A673 (cell line): ENCODE results near the gene SGCB. TPM values are rescaled to one million over a fixed set of nuclear protein-coding genes. Genes with fewer than 3 reads are reported as not detected.

ENCODE experiments used
- BruUV-seq: library from RNA; stranded (reverse); fragments of 400-500 nt; replicated peaks from 2 replicates; lab custom pipeline; 2021; lab: Mats Ljungman, UMichigan
- CTCF ChIA-PET: fragments of 300-600 bp; sonication (Branson Sonifier 250); formaldehyde crosslinking; loops from one replicate; lab custom pipeline; 2022; ENCODE audit warnings: antibody characterized with exemption; lab: Charles Lee
- POLR2A ChIA-PET: fragments of 300-600 bp; sonication (Branson Sonifier 250); formaldehyde crosslinking; loops from one replicate; lab custom pipeline; 2022; ENCODE audit warnings: antibody characterized with exemption; ENCODE audit not compliant: low non-redundant PET; lab: Charles Lee
- DNase-seq: peaks from one replicate; pipeline ENCODE4 v3.0.0-alpha.2; 2015; ENCODE audit warnings: low spot score
- H3K27ac ChIP-seq: fragments of 200-600 bp; sonication (generic); 2 replicates; pipeline ENCODE4 v1.5.1; 2016; ENCODE audit warnings: mixed run types, low read depth, mild to moderate bottlenecking, mixed read lengths, antibody characterized with exemption, low read length; ENCODE audit not compliant: poor library complexity, severe bottlenecking
- H3K27me3 ChIP-seq: fragments of 200-600 bp; sonication (generic); replicated peaks from 2 replicates; pipeline ENCODE4 v1.6.1; 2017; ENCODE audit warnings: mixed run types, low read depth, mild to moderate bottlenecking, mixed read lengths, antibody characterized with exemption, low read length; ENCODE audit not compliant: insufficient read depth, poor library complexity
- H3K36me3 ChIP-seq: fragments of 200-600 bp; sonication (generic); 2 replicates; pipeline ENCODE4 v1.6.1; 2016; ENCODE audit warnings: mixed run types, mild to moderate bottlenecking, mixed read lengths, antibody characterized with exemption, low read length; ENCODE audit not compliant: insufficient read depth, poor library complexity, severe bottlenecking
- H3K4me1 ChIP-seq: fragments of 200-600 bp; sonication (generic); 2 replicates; pipeline ENCODE4 v1.6.1; 2017; ENCODE audit warnings: mixed run types, mild to moderate bottlenecking, mixed read lengths, antibody characterized with exemption, low read length; ENCODE audit not compliant: insufficient read depth, poor library complexity, severe bottlenecking
- H3K4me3 ChIP-seq: fragments of 200-600 bp; sonication (generic); 2 replicates; pipeline ENCODE4 v1.5.1; 2016; ENCODE audit warnings: low read depth, mixed run types, mild to moderate bottlenecking, mixed read lengths, low read length; ENCODE audit not compliant: poor library complexity, severe bottlenecking
- H3K9me3 ChIP-seq: fragments of 200-600 bp; sonication (generic); 2 replicates; pipeline ENCODE4 v1.6.1; 2016; ENCODE audit warnings: mixed run types, low read depth, mild to moderate bottlenecking, mixed read lengths, antibody characterized with exemption, low read length; ENCODE audit not compliant: poor library complexity, severe bottlenecking
- EZH2 ChIP-seq: fragments of 200-600 bp; sonication (generic); IDR thresholded peaks from 2 replicates; pipeline ENCODE4 v1.6.1; 2017; ENCODE audit warnings: borderline replicate concordance, low read depth, mild to moderate bottlenecking, mixed read lengths, antibody characterized with exemption, low read length; ENCODE audit not compliant: poor library complexity, severe bottlenecking
- intact Hi-C: fragments of 100-400 bp; cut with micrococcal nuclease; formaldehyde crosslinking; loops from one replicate; pipeline ENCODE4 v1.10.0; 2022; ENCODE audit not compliant: unreplicated experiment
- total RNA-seq: library from RNA; stranded (reverse); gene quantifications from 2 replicates; pipeline ENCODE4 v1.2.3, GENCODE V29; 2021
- TF ChIP-seq, protein P1 (sequence below): fragments of 300-800, 200-600 bp; sonication (generic); conservative IDR thresholded peaks from 2 replicates; pipeline ENCODE4 v1.5.1; 2017; ENCODE audit warnings: low read depth, mild to moderate bottlenecking, antibody characterized with exemption, low read length, moderate library complexity, mixed read lengths

The SGCB gene
- total RNA-seq, 1 experiment from 2014 or later, result 38.6 TPM

DNA sequence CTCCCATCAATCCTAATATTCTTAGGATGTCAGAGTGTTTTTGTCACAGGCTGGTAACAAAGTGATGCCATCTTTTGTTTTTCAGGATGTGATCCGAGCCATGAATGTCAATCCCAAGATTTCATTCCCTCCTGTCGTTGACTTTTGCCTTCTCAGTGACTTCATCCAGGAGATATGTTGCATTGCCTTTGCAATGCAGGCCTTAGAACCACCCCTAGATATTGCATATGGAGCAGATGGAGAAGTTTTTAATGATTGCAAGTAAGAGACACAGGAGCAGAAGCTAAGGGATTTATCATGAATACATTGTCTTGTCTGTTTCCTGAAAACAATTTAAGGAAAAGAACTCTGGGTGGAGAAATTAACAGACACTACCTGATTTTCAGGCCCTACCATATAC, 41.6 kb upstream of the SGCB start:
- POLR2A ChIA-PET, result no interaction called here
- Histone ChIP-seq H3K36me3 (no peaks in the 10 kb centered on the region), H3K27me3 (no peaks in the 10 kb centered on the region), H3K27ac (no peak overlapping the region), H3K9me3 (no peaks in the 10 kb centered on the region), H3K4me1 (no peaks in the 10 kb centered on the region), H3K4me3 (no peak overlapping the region)
- intact Hi-C loops, result no loop called here
- TF ChIP-seq EZH2, result no peak
- TF ChIP-seq, protein P1, sequence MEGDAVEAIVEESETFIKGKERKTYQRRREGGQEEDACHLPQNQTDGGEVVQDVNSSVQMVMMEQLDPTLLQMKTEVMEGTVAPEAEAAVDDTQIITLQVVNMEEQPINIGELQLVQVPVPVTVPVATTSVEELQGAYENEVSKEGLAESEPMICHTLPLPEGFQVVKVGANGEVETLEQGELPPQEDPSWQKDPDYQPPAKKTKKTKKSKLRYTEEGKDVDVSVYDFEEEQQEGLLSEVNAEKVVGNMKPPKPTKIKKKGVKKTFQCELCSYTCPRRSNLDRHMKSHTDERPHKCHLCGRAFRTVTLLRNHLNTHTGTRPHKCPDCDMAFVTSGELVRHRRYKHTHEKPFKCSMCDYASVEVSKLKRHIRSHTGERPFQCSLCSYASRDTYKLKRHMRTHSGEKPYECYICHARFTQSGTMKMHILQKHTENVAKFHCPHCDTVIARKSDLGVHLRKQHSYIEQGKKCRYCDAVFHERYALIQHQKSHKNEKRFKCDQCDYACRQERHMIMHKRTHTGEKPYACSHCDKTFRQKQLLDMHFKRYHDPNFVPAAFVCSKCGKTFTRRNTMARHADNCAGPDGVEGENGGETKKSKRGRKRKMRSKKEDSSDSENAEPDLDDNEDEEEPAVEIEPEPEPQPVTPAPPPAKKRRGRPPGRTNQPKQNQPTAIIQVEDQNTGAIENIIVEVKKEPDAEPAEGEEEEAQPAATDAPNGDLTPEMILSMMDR, result no peak
- BruUV-seq, result no TSS peak
- no peak for DNase-seq
- CTCF ChIA-PET, result no interaction called here

DNA sequence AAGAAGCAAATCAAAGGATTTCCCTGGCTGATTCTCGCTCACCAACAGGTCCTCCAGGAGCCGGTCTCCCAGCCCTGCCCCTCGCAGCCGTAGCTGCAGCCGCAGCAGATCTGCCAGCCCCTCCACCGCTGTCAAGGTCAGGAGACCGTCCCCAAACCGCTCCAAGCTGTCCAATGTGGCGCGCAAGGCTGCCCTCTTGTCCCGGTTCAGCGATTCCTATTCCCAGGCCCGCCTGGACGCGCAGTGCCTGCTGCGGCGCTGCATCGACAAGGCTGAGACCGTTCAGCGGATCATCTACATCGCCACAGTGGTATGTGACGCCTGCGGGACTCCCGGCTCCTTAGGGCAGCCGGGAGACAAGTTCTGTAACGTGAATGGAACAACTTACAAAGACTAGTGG, 38.6 kb upstream of the SGCB start:
- CTCF ChIA-PET, result no interaction called here
- POLR2A ChIA-PET, result no interaction called here
- Histone ChIP-seq H3K27ac (no peak overlapping the region), H3K4me1 (no peaks in the 10 kb centered on the region), H3K9me3 (no peaks in the 10 kb centered on the region), H3K27me3 (no peaks in the 10 kb centered on the region), H3K4me3 (no peak overlapping the region), H3K36me3 (no peaks in the 10 kb centered on the region)
- no peak for DNase-seq
- TF ChIP-seq EZH2, result no peak
- intact Hi-C loops, result no loop called here
- no TSS peak for BruUV-seq

DNA sequence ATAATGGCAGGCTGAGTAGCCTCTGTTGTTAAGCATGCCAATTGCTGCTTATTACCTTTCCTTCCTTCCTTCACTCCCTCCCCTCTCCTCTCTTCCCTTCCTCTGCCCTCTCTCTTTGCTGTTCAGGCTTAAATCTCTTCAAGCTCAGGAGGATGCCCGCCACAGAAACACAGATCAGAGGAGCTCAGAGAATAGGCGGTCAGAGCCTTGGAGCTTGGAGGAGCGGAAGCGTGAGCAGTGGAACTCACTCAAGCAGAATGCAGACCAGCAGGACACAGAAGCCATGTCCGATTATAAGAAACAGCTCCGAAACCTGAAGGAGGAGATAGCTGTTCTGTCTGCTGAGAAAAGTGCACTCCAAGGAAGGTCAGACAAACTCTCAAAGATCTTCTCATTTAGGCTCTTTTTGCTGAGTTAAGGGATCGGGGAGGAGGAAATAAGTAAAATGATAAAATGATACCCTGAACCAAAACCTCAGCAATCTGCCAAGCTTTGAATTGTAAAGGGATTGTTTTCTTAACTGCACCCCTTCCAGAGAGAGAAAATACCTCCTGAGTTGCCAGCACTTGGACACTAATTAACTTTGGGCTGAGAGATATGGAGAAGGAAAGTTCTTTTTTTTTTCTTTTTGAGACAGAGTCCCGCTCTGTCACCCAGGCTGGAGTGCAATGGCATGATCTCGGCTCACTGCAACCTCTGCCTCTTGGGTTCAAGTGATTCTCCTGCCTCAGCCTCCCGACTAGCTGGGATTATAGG, 33.9 kb upstream of the SGCB start:
- ChIA-PET CTCF (no interaction called here), POLR2A (no interaction called here)
- intact Hi-C loops, result no loop called here
- no TSS peak for BruUV-seq
- Histone ChIP-seq H3K4me3 (no peak overlapping the region), H3K27me3 (no peaks in the 10 kb centered on the region), H3K27ac (no peak overlapping the region), H3K4me1 (no peaks in the 10 kb centered on the region), H3K36me3 (no peaks in the 10 kb centered on the region), H3K9me3 (no peaks in the 10 kb centered on the region)
- no peak for DNase-seq
- TF ChIP-seq, protein P1, result no peak
- no peak for TF ChIP-seq EZH2

DNA sequence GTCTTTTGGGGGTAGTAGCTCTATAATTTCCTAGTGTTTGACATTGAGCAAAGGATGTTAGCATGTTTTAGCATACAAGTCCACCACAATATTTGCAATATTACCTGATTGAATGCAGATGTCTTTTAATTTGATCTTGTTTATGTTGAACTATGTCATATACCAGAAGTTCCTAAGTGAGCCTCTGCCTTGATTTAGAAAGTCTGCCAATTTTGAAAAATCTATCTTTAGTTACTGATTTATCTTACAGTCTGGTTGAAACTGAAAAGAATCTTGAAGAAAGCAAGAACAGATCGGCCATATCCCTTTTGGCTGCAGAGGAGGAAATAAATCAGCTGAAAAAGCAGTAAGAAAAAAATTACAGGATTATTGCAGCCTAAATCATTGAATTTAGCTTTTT, 31.5 kb upstream of the SGCB start:
- POLR2A ChIA-PET, result no interaction called here
- no peak for DNase-seq

More for the DNA sequence above, 31.5 kb upstream of the SGCB start:
- no peaks in the 10 kb centered on the region for H3K9me3 ChIP-seq
- BruUV-seq, result no TSS peak
- no peaks in the 10 kb centered on the region for H3K27me3 ChIP-seq
- intact Hi-C loops, result no loop called here
- no peak for TF ChIP-seq EZH2
- TF ChIP-seq, protein P1, result no peak
- no peak overlapping the region for H3K4me3 ChIP-seq
- H3K36me3 ChIP-seq, result no peaks in the 10 kb centered on the region
- H3K27ac ChIP-seq, result no peak overlapping the region
- no peaks in the 10 kb centered on the region for H3K4me1 ChIP-seq
- CTCF ChIA-PET, result no interaction called here
